Left colon (tissue), 2 donors: ENCODE measurements around the gene FGD2. TPM values are rescaled to one million over a fixed set of nuclear protein-coding genes. Genes with fewer than 3 reads are reported as not detected.
A peak's percentile ranks its signal among the peaks of the same experiment; 100 is the strongest.

Source experiments
- ATAC-seq: fragments of 200-7000 bp; cut with Tn5 transposase; one replicate; pipeline ENCODE4 v1.9.1; 2020; ENCODE audit warnings: mild to moderate bottlenecking, moderate library complexity
- DNase-seq, 2 donors: peaks; one replicate each; pipeline ENCODE4 v3.0.0-alpha.2; 2020
- intact Hi-C, 2 donors: fragments of 100-400 bp; cut with DNase I in 1 of 2; cut with micrococcal nuclease in 1 of 2; formaldehyde crosslinking; loops; one replicate each; pipeline versions ENCODE4 v1.11.2 to v1.14.0; 2022; cut with DNase I, micrococcal nuclease
- total RNA-seq, 2 donors: library from RNA; stranded (reverse); fragmentation: NEBNext Ultra II Directional; extraction: Animal tissue kit (Norgen Biotek cat#: 25700); gene quantifications; one replicate each; pipeline ENCODE4 v1.2.1, GENCODE V29; 2021
- donor health status: DM: no; HTN: no; CAD: no.
- donor health status: DM: yes; HTN: yes; CAD: no.

FGD2 gene
- total RNA-seq, 2 donors from 2014 or later, result 5.1 to 13.5 TPM

DNA sequence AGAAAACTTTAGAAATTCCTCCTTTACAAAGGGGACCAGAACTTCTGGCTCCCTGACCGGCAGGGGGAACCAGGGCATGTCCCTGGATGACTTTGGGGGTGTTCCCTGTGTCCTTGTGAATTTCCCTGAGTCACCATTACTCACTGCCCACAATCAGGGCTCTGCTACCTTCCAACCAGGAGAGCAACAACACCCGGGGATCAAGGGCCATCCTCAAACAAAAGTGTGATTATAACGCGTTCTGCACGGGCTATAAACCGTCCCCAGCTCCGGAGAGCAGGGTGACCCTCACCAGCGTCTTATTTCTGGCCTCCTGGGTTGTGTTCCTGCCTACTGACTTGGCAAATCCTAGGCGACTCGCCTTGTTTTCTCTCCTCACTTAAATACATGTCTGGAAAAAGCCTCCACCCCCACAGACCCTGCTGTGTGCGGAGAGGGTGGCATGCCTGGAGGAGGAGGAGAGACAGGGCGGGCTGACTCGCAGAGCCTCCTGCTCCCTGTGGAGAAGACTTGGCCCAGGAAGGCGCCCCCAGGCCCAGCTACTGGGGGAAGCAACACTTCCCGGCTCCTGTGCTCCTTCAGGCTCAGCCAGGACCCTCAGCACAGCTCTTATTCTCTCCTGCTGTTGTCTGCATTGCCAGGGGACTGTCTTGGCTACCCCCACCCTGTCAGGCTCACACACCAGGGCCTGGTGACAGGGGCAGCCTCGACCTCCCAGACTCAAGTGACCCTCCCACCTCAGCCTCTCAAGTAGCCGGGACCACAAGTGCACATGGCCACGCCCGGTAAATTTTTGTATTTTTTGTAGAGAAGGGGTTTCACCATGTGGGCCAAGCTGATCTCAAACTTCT, 54.1 kb downstream of the FGD2 start:
- DNase-seq, result peak; percentile 66 to 67
- intact Hi-C loops, result loop anchor here in 1 of 2 donors (5.0 kb wide), 1 partner anchor 113 kb away; the partner anchor contains the start of gene PIM1
- peak; percentile 94 for ATAC-seq

DNA sequence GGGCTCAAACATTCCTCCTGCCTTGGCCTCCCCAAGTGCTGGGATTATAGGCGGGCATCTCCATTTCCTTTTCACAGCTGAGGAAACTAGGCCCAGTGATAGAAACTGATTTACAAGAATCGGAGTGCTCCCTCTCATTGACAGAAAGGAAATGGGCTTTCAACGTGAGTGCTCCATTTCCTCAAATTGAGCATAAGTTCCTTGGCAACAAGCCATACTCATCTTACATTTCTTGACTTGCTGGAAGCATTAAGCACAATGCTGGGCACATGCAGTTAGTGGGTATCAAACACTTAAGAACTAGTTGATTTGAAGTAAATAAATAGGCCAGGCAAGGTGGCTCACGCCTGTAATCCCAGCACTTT, 54.7 kb downstream of the FGD2 start:
- intact Hi-C loops, result no loop called here
- ATAC-seq (no peak), DNase-seq (no peak)

- ATAC-seq, result peak; percentile 61
- DNase-seq, result no peak
- intact Hi-C loops, result no loop called here
These were observed 55.8 kb downstream of the FGD2 start for GRCh38 chr6:37061157-37061804.

DNA sequence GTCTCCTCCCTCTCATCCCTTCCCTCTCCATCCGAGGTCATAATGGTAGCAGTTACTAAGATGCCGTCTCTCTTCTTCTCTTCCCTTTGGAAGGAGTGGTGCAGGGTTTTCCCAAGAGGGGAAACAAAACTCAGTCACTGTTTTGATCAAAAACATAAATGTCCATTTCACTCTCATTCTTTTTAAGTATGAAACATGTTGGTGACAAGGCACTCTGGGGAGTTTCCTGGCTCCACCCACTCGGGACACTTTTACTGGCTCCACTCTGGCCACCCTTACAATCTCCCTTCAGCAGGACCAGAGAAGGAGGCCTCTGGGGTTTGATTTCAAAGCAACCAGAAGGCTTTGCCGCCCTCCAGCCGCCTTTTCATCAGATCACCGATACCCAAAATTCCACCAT, 57.0 kb downstream of the FGD2 start:
- ATAC-seq, result no peak
- no peak for DNase-seq
- intact Hi-C loops, result no loop called here

- intact Hi-C loops, result no loop called here
- ATAC-seq (no peak), DNase-seq (no peak)
These were observed 63.2 kb downstream of the FGD2 start for GRCh38 chr6:37068356-37069270.

- ATAC-seq (no peak), DNase-seq (no peak)
- intact Hi-C loops, result no loop called here
These were observed 64.2 kb downstream of the FGD2 start for GRCh38 chr6:37069639-37070038.

DNA sequence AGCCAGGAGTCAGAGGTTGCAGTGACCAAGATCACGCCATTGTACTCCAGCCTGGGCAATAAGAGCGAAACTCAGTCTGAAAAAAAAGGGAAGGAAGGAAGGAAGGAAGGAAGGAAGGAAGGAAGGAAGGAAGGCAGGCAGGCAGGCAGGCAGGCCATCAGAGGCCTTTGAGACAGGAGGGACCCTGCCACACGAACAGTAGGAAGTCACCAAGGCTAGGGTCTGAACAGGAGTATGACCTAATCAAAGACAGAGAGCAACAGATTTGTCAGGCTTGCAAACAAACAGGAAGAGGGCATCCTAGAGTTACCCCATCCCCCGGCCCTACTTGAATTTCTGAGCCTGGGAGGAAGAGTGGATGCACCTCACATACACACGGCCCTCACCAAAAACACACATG, 67.1 kb downstream of the FGD2 start:
- intact Hi-C loops, result no loop called here
- ATAC-seq, result no peak
- DNase-seq, result no peak

DNA sequence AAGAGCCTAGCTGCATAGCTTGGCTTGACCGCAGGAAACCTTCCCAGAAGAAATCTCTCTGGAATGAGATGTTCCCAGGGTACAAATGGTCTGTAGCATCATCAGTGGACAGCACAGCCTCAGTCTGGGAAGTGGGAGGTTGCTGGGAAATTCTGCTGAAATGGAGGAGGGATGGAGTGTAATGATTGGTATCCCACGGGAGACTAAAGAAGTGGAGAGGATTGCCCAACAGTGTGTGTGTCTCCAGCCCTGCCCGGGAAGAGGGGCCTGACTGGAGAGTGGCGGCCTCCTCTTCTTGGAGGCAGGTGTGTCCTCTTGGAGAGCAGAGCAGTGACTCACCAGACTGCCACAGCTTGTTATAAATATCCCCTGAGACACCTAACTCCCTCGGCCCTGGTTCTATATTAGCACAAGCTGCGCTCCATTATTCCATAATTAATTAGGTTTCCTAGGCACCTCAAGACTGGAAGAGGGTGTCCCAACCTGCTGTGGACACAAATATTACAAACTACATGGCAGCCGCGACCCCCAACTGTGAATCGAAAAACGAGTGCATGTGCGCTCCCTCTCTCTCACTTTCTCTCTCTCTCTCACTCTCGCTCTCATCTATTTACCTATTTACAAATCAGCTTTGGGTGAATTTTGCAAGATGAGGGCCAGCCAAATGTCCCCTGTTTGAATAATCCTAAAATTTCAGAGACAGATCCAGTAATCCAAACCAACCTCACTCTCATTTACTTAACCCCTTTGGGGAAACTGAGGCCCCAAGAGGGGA, 68.8 kb downstream of the FGD2 start:
- ATAC-seq (no peak), DNase-seq (no peak)
- intact Hi-C loops, result no loop called here

- ATAC-seq, result no peak
- intact Hi-C loops, result no loop called here
- no peak for DNase-seq
These were observed 71.9 kb downstream of the FGD2 start for GRCh38 chr6:37077191-37077904.

DNA sequence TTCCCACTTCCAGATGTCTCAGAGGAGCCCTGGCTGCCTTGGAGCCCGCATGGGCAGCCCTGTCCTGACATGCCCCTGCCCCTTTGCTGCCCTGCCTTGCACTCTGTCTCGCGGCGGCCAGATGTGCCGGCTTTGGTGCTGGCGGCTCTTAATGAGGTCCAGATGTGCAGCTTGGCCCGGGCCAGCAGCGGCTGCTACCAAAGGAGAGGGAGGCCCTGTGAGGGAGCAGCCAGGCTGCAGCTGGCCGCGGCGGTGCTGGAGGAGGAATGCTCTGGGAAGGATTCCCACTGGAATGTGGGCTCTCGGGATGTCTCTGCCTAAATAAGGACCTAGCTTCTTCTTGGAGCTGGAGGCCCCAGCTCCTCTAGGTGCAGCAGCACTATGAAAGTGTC, 72.4 kb downstream of the FGD2 start:
- DNase-seq, result peak; percentile 57 to 66
- intact Hi-C loops, result no loop called here
- peak; percentile 25 for ATAC-seq

Other genes with a start within 250 kb of the FGD2 start
- 1 to 10 TPM; 3.8 to 7.8 TPM for gene CPNE5, start 166.2 kb upstream of the FGD2 start, total RNA-seq
- gene PPIL1, start 130.9 kb upstream of the FGD2 start, total RNA-seq, result 10 to 100 TPM; 10.1 to 12.6 TPM
- gene C6orf89, start 119.7 kb upstream of the FGD2 start, total RNA-seq, result 10 to 100 TPM; 53.9 to 59.3 TPM
- gene PI16, start 50.9 kb upstream of the FGD2 start, total RNA-seq, result 1 to 10 TPM; 2.0 to 4.0 TPM
- gene MTCH1, start 19.5 kb upstream of the FGD2 start, total RNA-seq, result 100 to 1,000 TPM; 142 to 149 TPM
- 10 to 100 TPM; 27.1 to 37.0 TPM for gene PIM1, start 164.5 kb downstream of the FGD2 start, total RNA-seq